GM12878 (cell line): Measurements from ENCODE around the gene VAV2.

Experiments used
- BRCA1 ChIP-seq: IDR thresholded peaks from 2 replicates; pipeline ENCODE4 v1.6.1; 2011; ENCODE audit warnings: low read depth, low read length, improper control_type of control experiment
- NBN ChIP-seq: fragments of 450-650 bp; IDR thresholded peaks from 2 replicates; pipeline ENCODE4 v1.6.1; 2016
- NR2C2 ChIP-seq: IDR thresholded peaks from 2 replicates; pipeline ENCODE4 v1.6.1; 2011; ENCODE audit warnings: borderline replicate concordance, low read depth; ENCODE audit not compliant: control insufficient read depth, insufficient read length
- NRF1 ChIP-seq: conservative IDR thresholded peaks from 2 replicates; pipeline ENCODE4 v1.6.1; 2011; ENCODE audit warnings: mild to moderate bottlenecking, low read depth, low read length, improper control_type of control experiment
- TF ChIP-seq, protein P1 (sequence below): IDR thresholded peaks from 2 replicates; pipeline ENCODE4 v1.6.1; 2012; ENCODE audit warnings: mild to moderate bottlenecking, low read depth, low read length
- TF ChIP-seq, protein P2 (sequence below), 3 experiments: IDR thresholded peaks in 2 of 3; conservative IDR thresholded peaks in 1 of 3; 2 replicates each; pipeline ENCODE4 v1.5.1; 2011; ENCODE audit warnings: low read depth in 3 of 3, low read length in 3 of 3, mild to moderate bottlenecking in 3 of 3, control low read depth in 2 of 3, moderate library complexity in 2 of 3, inconsistent platforms in 1 of 3, mixed read lengths in 1 of 3; ENCODE audit not compliant: control insufficient read depth in 2 of 3, insufficient read depth in 1 of 3; ENCODE audit errors: extremely low read depth in 1 of 3
- TF ChIP-seq, protein P3 (sequence below): IDR thresholded peaks from 2 replicates; pipeline ENCODE4 v1.6.1; 2011; ENCODE audit warnings: low read depth, low read length, improper control_type of control experiment, borderline replicate concordance

DNA sequence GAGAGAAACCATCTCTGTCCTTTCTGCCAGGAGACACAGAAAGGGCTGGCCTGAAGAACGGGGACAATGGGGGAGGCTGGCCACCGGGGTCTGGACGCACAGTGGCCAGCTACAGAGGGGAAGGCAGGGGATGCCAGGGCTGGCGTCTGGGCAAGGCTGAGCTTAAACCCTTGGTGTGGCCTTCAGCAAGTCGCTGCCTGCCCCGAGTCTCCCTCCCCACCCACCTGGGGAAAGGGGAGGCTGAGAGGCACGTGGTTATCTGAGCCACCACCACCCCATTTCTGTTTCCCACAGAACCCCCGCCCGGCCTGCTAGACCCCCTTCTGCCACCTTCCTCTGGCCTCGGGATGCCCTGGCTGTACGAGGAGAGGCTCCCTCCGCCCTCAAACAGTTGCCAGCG lies 115.3 kb downstream of the VAV2 start:
- TF ChIP-seq BRCA1, result no peak
- TF ChIP-seq, protein P1, sequence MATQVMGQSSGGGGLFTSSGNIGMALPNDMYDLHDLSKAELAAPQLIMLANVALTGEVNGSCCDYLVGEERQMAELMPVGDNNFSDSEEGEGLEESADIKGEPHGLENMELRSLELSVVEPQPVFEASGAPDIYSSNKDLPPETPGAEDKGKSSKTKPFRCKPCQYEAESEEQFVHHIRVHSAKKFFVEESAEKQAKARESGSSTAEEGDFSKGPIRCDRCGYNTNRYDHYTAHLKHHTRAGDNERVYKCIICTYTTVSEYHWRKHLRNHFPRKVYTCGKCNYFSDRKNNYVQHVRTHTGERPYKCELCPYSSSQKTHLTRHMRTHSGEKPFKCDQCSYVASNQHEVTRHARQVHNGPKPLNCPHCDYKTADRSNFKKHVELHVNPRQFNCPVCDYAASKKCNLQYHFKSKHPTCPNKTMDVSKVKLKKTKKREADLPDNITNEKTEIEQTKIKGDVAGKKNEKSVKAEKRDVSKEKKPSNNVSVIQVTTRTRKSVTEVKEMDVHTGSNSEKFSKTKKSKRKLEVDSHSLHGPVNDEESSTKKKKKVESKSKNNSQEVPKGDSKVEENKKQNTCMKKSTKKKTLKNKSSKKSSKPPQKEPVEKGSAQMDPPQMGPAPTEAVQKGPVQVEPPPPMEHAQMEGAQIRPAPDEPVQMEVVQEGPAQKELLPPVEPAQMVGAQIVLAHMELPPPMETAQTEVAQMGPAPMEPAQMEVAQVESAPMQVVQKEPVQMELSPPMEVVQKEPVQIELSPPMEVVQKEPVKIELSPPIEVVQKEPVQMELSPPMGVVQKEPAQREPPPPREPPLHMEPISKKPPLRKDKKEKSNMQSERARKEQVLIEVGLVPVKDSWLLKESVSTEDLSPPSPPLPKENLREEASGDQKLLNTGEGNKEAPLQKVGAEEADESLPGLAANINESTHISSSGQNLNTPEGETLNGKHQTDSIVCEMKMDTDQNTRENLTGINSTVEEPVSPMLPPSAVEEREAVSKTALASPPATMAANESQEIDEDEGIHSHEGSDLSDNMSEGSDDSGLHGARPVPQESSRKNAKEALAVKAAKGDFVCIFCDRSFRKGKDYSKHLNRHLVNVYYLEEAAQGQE, result no peak
- TF ChIP-seq, protein P2, sequence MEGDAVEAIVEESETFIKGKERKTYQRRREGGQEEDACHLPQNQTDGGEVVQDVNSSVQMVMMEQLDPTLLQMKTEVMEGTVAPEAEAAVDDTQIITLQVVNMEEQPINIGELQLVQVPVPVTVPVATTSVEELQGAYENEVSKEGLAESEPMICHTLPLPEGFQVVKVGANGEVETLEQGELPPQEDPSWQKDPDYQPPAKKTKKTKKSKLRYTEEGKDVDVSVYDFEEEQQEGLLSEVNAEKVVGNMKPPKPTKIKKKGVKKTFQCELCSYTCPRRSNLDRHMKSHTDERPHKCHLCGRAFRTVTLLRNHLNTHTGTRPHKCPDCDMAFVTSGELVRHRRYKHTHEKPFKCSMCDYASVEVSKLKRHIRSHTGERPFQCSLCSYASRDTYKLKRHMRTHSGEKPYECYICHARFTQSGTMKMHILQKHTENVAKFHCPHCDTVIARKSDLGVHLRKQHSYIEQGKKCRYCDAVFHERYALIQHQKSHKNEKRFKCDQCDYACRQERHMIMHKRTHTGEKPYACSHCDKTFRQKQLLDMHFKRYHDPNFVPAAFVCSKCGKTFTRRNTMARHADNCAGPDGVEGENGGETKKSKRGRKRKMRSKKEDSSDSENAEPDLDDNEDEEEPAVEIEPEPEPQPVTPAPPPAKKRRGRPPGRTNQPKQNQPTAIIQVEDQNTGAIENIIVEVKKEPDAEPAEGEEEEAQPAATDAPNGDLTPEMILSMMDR (IDR thresholded peaks at IDR 0.05 in 2 of 3, conservative IDR thresholded peaks at IDR 0.05 in 1 of 3; ENCODE audit: control insufficient read depth in 2 of 3, extremely low read depth in 1 of 3, insufficient read depth in 1 of 3, low read depth in 3 of 3, low read length in 3 of 3), result no peak
- TF ChIP-seq NRF1, result no peak
- TF ChIP-seq, protein P3, sequence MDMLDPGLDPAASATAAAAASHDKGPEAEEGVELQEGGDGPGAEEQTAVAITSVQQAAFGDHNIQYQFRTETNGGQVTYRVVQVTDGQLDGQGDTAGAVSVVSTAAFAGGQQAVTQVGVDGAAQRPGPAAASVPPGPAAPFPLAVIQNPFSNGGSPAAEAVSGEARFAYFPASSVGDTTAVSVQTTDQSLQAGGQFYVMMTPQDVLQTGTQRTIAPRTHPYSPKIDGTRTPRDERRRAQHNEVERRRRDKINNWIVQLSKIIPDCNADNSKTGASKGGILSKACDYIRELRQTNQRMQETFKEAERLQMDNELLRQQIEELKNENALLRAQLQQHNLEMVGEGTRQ, result no peak
- TF ChIP-seq NBN, result no peak
- TF ChIP-seq NR2C2, result no peak
